CD4-positive, alpha-beta T cell (primary cell): Measurements from ENCODE around the gene PIAS4. TPM values are rescaled to one million over a fixed set of nuclear protein-coding genes. Genes with fewer than 3 reads are reported as not detected.

ENCODE experiments used
- ATAC-seq: fragments of 200-7000 bp; cut with Tn5 transposase; one replicate; pipeline ENCODE4 v1.10.0; 2022; ENCODE audit warnings: mild to moderate bottlenecking; ENCODE audit not compliant: poor library complexity
- CTCF ChIA-PET: fragments of 350-600 bp; sonication (Branson Sonifier 250); formaldehyde crosslinking; loops from one replicate; lab custom pipeline; 2021; ENCODE audit warnings: antibody characterized with exemption, inconsistent platforms; lab: Charles Lee
- POLR2A ChIA-PET: fragments of 350-600 bp; sonication (Branson Sonifier 250); formaldehyde crosslinking; loops from one replicate; lab custom pipeline; 2021; ENCODE audit warnings: antibody characterized with exemption, inconsistent platforms; lab: Charles Lee
- DNase-seq, 14 experiments: peaks; one replicate each; pipeline ENCODE4 v3.0.0-alpha.2; 2013 to 2020; ENCODE audit warnings: mixed read lengths in 2 of 14
- H3K27ac ChIP-seq, 2 donors: one replicate each; pipeline versions ENCODE4 v1.5.1 to v1.7.0; 2013; ENCODE audit warnings: low read length in 2 of 2, low read depth in 1 of 2, mild to moderate bottlenecking in 1 of 2
- H3K27me3 ChIP-seq, 2 experiments: 1 replicate in 1 of 2; 2 replicates in 1 of 2; pipeline versions ENCODE4 v1.6.1 to v1.7.0; 2013; ENCODE audit warnings: low read length in 2 of 2, control low read depth in 1 of 2, mild to moderate bottlenecking in 1 of 2, moderate library complexity in 1 of 2; ENCODE audit not compliant: insufficient read depth in 2 of 2, control insufficient read depth in 1 of 2
- H3K36me3 ChIP-seq: one replicate; pipeline ENCODE4 v1.6.1; 2013; ENCODE audit warnings: low read length, control low read depth; ENCODE audit not compliant: insufficient read depth
- H3K4me1 ChIP-seq: one replicate; pipeline ENCODE4 v1.6.1; 2013; ENCODE audit warnings: low read length, control low read depth; ENCODE audit not compliant: insufficient read depth
- H3K4me3 ChIP-seq: one replicate; pipeline ENCODE4 v1.5.1; 2013; ENCODE audit warnings: mild to moderate bottlenecking, low read length, moderate library complexity
- H3K9me3 ChIP-seq, 2 experiments: 1 replicate in 1 of 2; 2 replicates in 1 of 2; pipeline versions ENCODE4 v1.6.1 to v1.7.0; 2013; ENCODE audit warnings: low read length in 2 of 2, mild to moderate bottlenecking in 2 of 2, control low read depth in 1 of 2, moderate library complexity in 1 of 2; ENCODE audit not compliant: control insufficient read depth in 1 of 2, insufficient read depth in 1 of 2
- H3K27ac Mint-ChIP-seq: one replicate; pipeline ENCODE4 v1.8.0; 2020; ENCODE audit warnings: mixed read lengths
- H3K27me3 Mint-ChIP-seq: one replicate; pipeline ENCODE4 v1.8.0; 2021; ENCODE audit warnings: mixed read lengths
- H3K36me3 Mint-ChIP-seq: one replicate; pipeline ENCODE4 v1.8.0; 2021; ENCODE audit warnings: low read depth, mixed read lengths
- H3K4me1 Mint-ChIP-seq: one replicate; pipeline ENCODE4 v1.8.0; 2021; ENCODE audit warnings: low read depth, mixed read lengths
- H3K4me3 Mint-ChIP-seq: one replicate; pipeline ENCODE4 v1.8.0; 2020; ENCODE audit warnings: mild to moderate bottlenecking, mixed read lengths
- H3K9me3 Mint-ChIP-seq: one replicate; pipeline ENCODE4 v1.8.0; 2020; ENCODE audit warnings: mixed read lengths
- CTCF ChIP-seq: fragments of 200-600 bp; IDR thresholded peaks from one replicate; pipeline ENCODE4 v1.8.0; 2022; ENCODE audit warnings: antibody characterized with exemption, mild to moderate bottlenecking
- intact Hi-C, 2 experiments: fragments of 100-400 bp; cut with DNase I in 1 of 2; cut with micrococcal nuclease in 1 of 2; formaldehyde crosslinking; loops; one replicate each; pipeline versions ENCODE4 v1.15.1 to v1.9.0; 2023 to 2025; cut with DNase I, micrococcal nuclease
- total RNA-seq, 174 experiments: library from RNA in 2 of 174; stranded (reverse) in 2 of 174; gene quantifications; one replicate each; pipeline ENCODE4 v1.2.3 and lab custom pipeline; 2021 to 2026

The PIAS4 gene
- total RNA-seq, 2 experiments from 2014 or later, result 14.5 to 16.5 TPM

- ATAC-seq (no peak), DNase-seq (no peak)
- CTCF ChIA-PET, result no interaction called here
- H3K27me3 Mint-ChIP-seq, result no peaks in the 10 kb centered on the region
- POLR2A ChIA-PET, result no interaction called here
- no peak overlapping the region for H3K4me3 Mint-ChIP-seq
- intact Hi-C loops, result no loop called here
- H3K9me3 Mint-ChIP-seq, result no peaks in the 10 kb centered on the region
- no peak for TF ChIP-seq CTCF
- H3K4me3 ChIP-seq, result no peak overlapping the region
- H3K9me3 ChIP-seq, result no peaks in the 10 kb centered on the region
- H3K27ac ChIP-seq, result no peak overlapping the region
- H3K36me3 Mint-ChIP-seq, result peaks cover 12% of the 10 kb centered on the region
- peaks cover 39% of the 10 kb centered on the region for H3K36me3 ChIP-seq
- no peaks in the 10 kb centered on the region for H3K4me1 ChIP-seq
- no peak overlapping the region for H3K27ac Mint-ChIP-seq
- no peaks in the 10 kb centered on the region for H3K27me3 ChIP-seq
- H3K4me1 Mint-ChIP-seq, result no peaks in the 10 kb centered on the region
Observed at GRCh38 chr19:4030552-4030951, 23.0 kb downstream of the PIAS4 start.

GRCh38 chr19:4030981-4031380 lies 23.4 kb downstream of the PIAS4 start:
- intact Hi-C loops, result no loop called here
- Mint-ChIP-seq H3K27ac (no peak overlapping the region), H3K27me3 (no peaks in the 10 kb centered on the region), H3K4me1 (no peaks in the 10 kb centered on the region), H3K9me3 (no peaks in the 10 kb centered on the region), H3K36me3 (peaks cover 12% of the 10 kb centered on the region), H3K4me3 (no peak overlapping the region)
- ATAC-seq (no peak), DNase-seq (no peak)
- Histone ChIP-seq H3K27me3 (no peaks in the 10 kb centered on the region), H3K36me3 (peaks cover 42% of the 10 kb centered on the region), H3K4me1 (no peaks in the 10 kb centered on the region), H3K27ac (no peak overlapping the region), H3K4me3 (no peak overlapping the region), H3K9me3 (no peaks in the 10 kb centered on the region)
- CTCF ChIA-PET, result no interaction called here
- POLR2A ChIA-PET, result no interaction called here
- TF ChIP-seq CTCF, result no peak

- Mint-ChIP-seq H3K36me3 (peaks cover 12% of the 10 kb centered on the region), H3K27ac (no peak overlapping the region), H3K4me3 (no peak overlapping the region), H3K9me3 (no peaks in the 10 kb centered on the region), H3K27me3 (no peaks in the 10 kb centered on the region), H3K4me1 (no peaks in the 10 kb centered on the region)
- DNase-seq (no peak), ATAC-seq (no peak)
- Histone ChIP-seq H3K36me3 (peaks cover 43% of the 10 kb centered on the region), H3K27ac (no peak overlapping the region), H3K4me3 (no peak overlapping the region), H3K9me3 (no peaks in the 10 kb centered on the region), H3K4me1 (no peaks in the 10 kb centered on the region), H3K27me3 (no peaks in the 10 kb centered on the region)
- POLR2A ChIA-PET, result no interaction called here
- intact Hi-C loops, result no loop called here
- CTCF ChIA-PET, result no interaction called here
- no peak for TF ChIP-seq CTCF
Observed at GRCh38 chr19:4031420-4031819, 23.9 kb downstream of the PIAS4 start.
